PC-9 (cell line): Measurements from ENCODE around the gene BMP5. TPM values are rescaled to one million over a fixed set of nuclear protein-coding genes. Genes with fewer than 3 reads are reported as not detected.

Source experiments
- BruUV-seq: library from RNA; stranded (reverse); fragments of 400-500 nt; replicated peaks from 2 replicates; lab custom pipeline; 2021; lab: Mats Ljungman, UMichigan
- CTCF ChIA-PET: fragments of 300-600 bp; sonication (Branson Sonifier 250); formaldehyde crosslinking; loops from one replicate; lab custom pipeline; 2022; ENCODE audit warnings: antibody characterized with exemption; lab: Charles Lee
- POLR2A ChIA-PET: fragments of 300-600 bp; sonication (Branson Sonifier 250); formaldehyde crosslinking; loops from one replicate; lab custom pipeline; 2022; ENCODE audit warnings: antibody characterized with exemption; ENCODE audit not compliant: unreplicated experiment; lab: Charles Lee
- DNase-seq, 2 experiments: peaks; one replicate each; pipeline versions ENCODE4 v3.0.0 to v3.0.0-alpha.2; 2015 to 2022; ENCODE audit warnings: mixed read lengths in 1 of 2
- H2AFZ ChIP-seq: fragments of 200-600 bp; sonication (generic); 2 replicates; pipeline ENCODE4 v1.8.1; 2017; ENCODE audit warnings: antibody characterized with exemption
- H3F3A ChIP-seq: fragments of 200-600 bp; sonication (generic); 2 replicates; pipeline ENCODE4 v1.8.1; 2017; ENCODE audit warnings: antibody characterized with exemption, mild to moderate bottlenecking, low read depth; ENCODE audit not compliant: insufficient read depth
- H3K27ac ChIP-seq: fragments of 200-600 bp; sonication (generic); 2 replicates; pipeline ENCODE4 v1.6.1; 2016; ENCODE audit warnings: mixed run types
- H3K27me3 ChIP-seq: fragments of 200-600 bp; sonication (generic); 2 replicates; pipeline ENCODE4 v1.6.1; 2016; ENCODE audit warnings: low read depth, mixed run types; ENCODE audit not compliant: insufficient read depth
- H3K36me3 ChIP-seq: fragments of 200-600 bp; sonication (generic); 2 replicates; pipeline ENCODE4 v1.6.1; 2016; ENCODE audit warnings: low read depth, mixed run types
- H3K4me1 ChIP-seq: fragments of 200-600 bp; sonication (generic); replicated peaks from 2 replicates; pipeline ENCODE4 v1.6.1; 2016; ENCODE audit warnings: mixed run types; ENCODE audit not compliant: insufficient read depth
- H3K4me2 ChIP-seq: fragments of 200-600 bp; sonication (generic); 2 replicates; pipeline ENCODE4 v1.6.1; 2017; ENCODE audit warnings: mixed run types
- H3K4me3 ChIP-seq: fragments of 200-600 bp; sonication (generic); 2 replicates; pipeline ENCODE4 v1.6.1; 2016; ENCODE audit warnings: mixed run types
- H3K79me2 ChIP-seq: fragments of 200-600 bp; sonication (generic); 2 replicates; pipeline ENCODE4 v1.6.1; 2017; ENCODE audit warnings: low read depth, mixed run types
- H3K9me2 ChIP-seq: fragments of 200-600 bp; sonication (generic); 2 replicates; pipeline ENCODE4 v1.8.1; 2017; ENCODE audit warnings: mild to moderate bottlenecking; ENCODE audit not compliant: insufficient read depth
- H3K9me3 ChIP-seq: fragments of 200-600 bp; sonication (generic); 2 replicates; pipeline ENCODE4 v1.8.1; 2016; ENCODE audit warnings: low read depth; ENCODE audit not compliant: insufficient read depth
- H4K20me1 ChIP-seq: fragments of 200-600 bp; sonication (generic); 2 replicates; pipeline ENCODE4 v1.8.1; 2017; ENCODE audit not compliant: insufficient read depth
- EZH2 ChIP-seq: fragments of 200-600 bp; sonication (generic); IDR thresholded peaks from 2 replicates; pipeline ENCODE4 v1.8.0; 2017; ENCODE audit warnings: antibody characterized with exemption, low read depth
- intact Hi-C: fragments of 100-400 bp; cut with micrococcal nuclease; formaldehyde crosslinking; loops from one replicate; pipeline ENCODE4 v1.10.0; 2022; ENCODE audit not compliant: unreplicated experiment
- total RNA-seq: library from RNA; stranded (reverse); gene quantifications from 2 replicates; pipeline ENCODE4 v1.2.3, GENCODE V29; 2021
- TF ChIP-seq, protein P1 (sequence below): fragments of 200-600 bp; sonication (generic); conservative IDR thresholded peaks from 2 replicates; pipeline ENCODE4 v1.6.1; 2017; ENCODE audit warnings: mixed run types, antibody characterized with exemption, mild to moderate bottlenecking, moderate library complexity

Gene BMP5
- total RNA-seq, 1 experiment from 2014 or later: 0.20 TPM

DNA sequence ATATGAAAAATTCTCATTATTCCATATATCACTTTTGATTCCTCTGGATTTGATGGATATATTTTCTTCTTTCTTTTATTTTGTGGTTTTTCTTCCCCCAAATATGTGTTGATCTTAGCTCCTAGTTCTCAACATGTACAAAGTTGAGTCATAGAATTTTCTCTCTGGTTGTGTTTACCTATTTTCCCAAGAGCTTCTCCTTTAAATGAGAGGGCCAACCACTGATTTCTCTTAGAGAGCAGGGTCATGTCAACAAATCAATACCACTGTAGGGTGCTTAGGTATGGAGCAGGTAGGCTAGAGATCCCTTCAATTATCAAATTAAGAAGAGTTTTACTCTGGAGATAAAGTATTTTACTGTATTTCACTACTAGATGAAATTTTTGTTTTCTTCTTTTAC, 145.7 kb downstream of the BMP5 start:
- no peak for DNase-seq

DNA sequence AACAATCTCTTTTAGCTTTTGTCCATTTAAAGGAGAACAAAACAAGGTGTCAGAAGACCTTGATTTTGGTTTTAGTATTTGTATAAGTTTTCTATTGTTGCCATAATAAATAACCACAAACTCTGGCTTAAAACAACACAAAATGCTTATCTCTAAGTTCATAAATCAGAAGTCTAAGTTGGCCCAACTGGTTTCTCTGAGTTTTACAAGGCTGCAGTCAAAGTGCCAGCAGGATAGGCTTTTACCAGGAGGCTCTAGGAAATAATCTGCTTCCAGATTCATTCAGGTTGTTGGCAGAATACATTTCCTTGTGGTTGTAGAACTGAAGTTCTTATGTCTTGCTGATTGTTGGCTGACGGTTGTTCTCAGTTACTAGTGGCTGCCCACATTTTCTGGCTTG, 149.2 kb downstream of the BMP5 start:
- Histone ChIP-seq H3F3A (no peaks in the 10 kb centered on the region), H3K4me1 (no peaks in the 10 kb centered on the region), H3K79me2 (no peaks in the 10 kb centered on the region), H3K27ac (no peak overlapping the region), H3K27me3 (no peaks in the 10 kb centered on the region), H4K20me1 (no peaks in the 10 kb centered on the region), H3K9me3 (no peaks in the 10 kb centered on the region), H3K36me3 (no peaks in the 10 kb centered on the region), H3K4me3 (no peak overlapping the region), H2AFZ (0 out of 2 replicates have a peak overlapping the region, but pooled peaks have one; percentile 30), H3K9me2 (no peaks in the 10 kb centered on the region), H3K4me2 (no peak overlapping the region)
- CTCF ChIA-PET: no interaction called here
- intact Hi-C loops: no loop called here
- TF ChIP-seq, protein P1, sequence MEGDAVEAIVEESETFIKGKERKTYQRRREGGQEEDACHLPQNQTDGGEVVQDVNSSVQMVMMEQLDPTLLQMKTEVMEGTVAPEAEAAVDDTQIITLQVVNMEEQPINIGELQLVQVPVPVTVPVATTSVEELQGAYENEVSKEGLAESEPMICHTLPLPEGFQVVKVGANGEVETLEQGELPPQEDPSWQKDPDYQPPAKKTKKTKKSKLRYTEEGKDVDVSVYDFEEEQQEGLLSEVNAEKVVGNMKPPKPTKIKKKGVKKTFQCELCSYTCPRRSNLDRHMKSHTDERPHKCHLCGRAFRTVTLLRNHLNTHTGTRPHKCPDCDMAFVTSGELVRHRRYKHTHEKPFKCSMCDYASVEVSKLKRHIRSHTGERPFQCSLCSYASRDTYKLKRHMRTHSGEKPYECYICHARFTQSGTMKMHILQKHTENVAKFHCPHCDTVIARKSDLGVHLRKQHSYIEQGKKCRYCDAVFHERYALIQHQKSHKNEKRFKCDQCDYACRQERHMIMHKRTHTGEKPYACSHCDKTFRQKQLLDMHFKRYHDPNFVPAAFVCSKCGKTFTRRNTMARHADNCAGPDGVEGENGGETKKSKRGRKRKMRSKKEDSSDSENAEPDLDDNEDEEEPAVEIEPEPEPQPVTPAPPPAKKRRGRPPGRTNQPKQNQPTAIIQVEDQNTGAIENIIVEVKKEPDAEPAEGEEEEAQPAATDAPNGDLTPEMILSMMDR: no peak
- TF ChIP-seq EZH2: no peak
- POLR2A ChIA-PET: interaction anchor here (0.6 kb wide), 1 partner anchor 115 kb away, joined by 7 read pairs; no protein-coding TSS in a partner anchor
- DNase-seq: peak in 1 of 2 experiments; percentile 1
- BruUV-seq: no TSS peak

More for the DNA sequence above, 145.7 kb downstream of the BMP5 start:
- Histone ChIP-seq H3K36me3 (no peaks in the 10 kb centered on the region), H3K27ac (no peak overlapping the region), H3K27me3 (no peaks in the 10 kb centered on the region), H3F3A (no peaks in the 10 kb centered on the region), H3K4me2 (no peak overlapping the region), H2AFZ (no peak overlapping the region), H3K9me3 (no peaks in the 10 kb centered on the region), H3K4me3 (no peak overlapping the region), H3K9me2 (no peaks in the 10 kb centered on the region), H4K20me1 (no peaks in the 10 kb centered on the region), H3K4me1 (0 out of 2 replicates have a peak, but pooled peaks cover 8% of the 10 kb centered on the region), H3K79me2 (no peaks in the 10 kb centered on the region)
- TF ChIP-seq, protein P1: no peak
- no peak for TF ChIP-seq EZH2
- ChIA-PET POLR2A (no interaction called here), CTCF (no interaction called here)
- intact Hi-C loops: no loop called here
- BruUV-seq: no TSS peak

DNA sequence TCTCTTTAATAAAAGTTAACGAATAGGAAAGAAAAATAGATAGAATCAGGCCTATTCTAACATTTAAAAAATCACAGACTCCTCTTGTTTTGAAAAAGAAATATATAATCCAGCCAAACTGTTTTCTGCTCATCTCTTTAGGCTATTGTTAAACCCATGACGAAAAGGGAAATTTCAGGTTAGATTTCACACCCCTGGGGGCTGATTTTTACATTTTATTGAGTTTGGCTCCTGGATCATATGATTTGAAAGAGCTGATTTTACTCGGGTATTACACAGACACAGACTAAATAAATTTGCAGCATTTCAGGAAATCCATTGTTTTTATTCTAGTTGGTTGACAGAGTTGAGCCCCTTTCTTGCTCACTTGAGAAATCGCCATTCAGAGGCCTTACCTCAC, 160.6 kb downstream of the BMP5 start:
- H3K36me3 ChIP-seq: no peaks in the 10 kb centered on the region

More for the DNA sequence above, 160.6 kb downstream of the BMP5 start:
- H3K9me2 ChIP-seq: no peaks in the 10 kb centered on the region
- BruUV-seq: no TSS peak
- H2AFZ ChIP-seq: 0 out of 2 replicates have a peak overlapping the region, but pooled peaks have one; percentile 52
- no peaks in the 10 kb centered on the region for H3K79me2 ChIP-seq
- CTCF ChIA-PET: no interaction called here
- no peak for DNase-seq
- no peak overlapping the region for H3K4me3 ChIP-seq
- H4K20me1 ChIP-seq: no peaks in the 10 kb centered on the region
- no peak for TF ChIP-seq EZH2
- TF ChIP-seq, protein P1: no peak
- no peak overlapping the region for H3K27ac ChIP-seq
- H3K27me3 ChIP-seq: no peaks in the 10 kb centered on the region
- POLR2A ChIA-PET: interaction anchor here (0.5 to 0.7 kb wide), 2 partner anchors 111 to 146 kb away, joined by 4 to 5 read pairs; no protein-coding TSS in a partner anchor
- H3F3A ChIP-seq: no peaks in the 10 kb centered on the region
- H3K4me2 ChIP-seq: no peak overlapping the region
- intact Hi-C loops: no loop called here
- H3K4me1 ChIP-seq: no peaks in the 10 kb centered on the region
- no peaks in the 10 kb centered on the region for H3K9me3 ChIP-seq
